ENCODE measurements around the gene HSP90B1. TPM values are rescaled to one million over a fixed set of nuclear protein-coding genes. Genes with fewer than 3 reads are reported as not detected.

Gene HSP90B1
- total RNA-seq, 4 donors from 2014 or later = 262 to 595 (median 435) TPM

DNA sequence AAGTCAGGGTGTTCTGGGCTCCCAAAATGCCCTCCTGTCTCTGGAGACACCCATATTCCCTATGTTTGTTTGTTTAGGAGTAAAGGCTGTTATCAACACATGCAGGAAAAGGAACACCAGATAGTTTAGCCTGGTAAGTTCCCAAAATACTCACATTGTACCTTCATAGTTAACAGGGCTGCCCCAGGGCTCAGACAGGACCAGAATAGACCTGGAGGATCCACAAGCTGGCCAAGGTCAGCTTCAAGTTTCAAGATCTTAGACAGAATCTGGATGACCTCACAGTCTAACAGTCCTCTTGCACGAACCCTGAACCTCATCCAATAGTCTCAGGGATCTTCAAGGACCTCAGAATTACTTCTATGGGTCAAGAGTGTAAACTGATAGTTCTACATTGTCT lies 18.1 kb upstream of the HSP90B1 start:
- TF ChIP-seq, protein P1, sequence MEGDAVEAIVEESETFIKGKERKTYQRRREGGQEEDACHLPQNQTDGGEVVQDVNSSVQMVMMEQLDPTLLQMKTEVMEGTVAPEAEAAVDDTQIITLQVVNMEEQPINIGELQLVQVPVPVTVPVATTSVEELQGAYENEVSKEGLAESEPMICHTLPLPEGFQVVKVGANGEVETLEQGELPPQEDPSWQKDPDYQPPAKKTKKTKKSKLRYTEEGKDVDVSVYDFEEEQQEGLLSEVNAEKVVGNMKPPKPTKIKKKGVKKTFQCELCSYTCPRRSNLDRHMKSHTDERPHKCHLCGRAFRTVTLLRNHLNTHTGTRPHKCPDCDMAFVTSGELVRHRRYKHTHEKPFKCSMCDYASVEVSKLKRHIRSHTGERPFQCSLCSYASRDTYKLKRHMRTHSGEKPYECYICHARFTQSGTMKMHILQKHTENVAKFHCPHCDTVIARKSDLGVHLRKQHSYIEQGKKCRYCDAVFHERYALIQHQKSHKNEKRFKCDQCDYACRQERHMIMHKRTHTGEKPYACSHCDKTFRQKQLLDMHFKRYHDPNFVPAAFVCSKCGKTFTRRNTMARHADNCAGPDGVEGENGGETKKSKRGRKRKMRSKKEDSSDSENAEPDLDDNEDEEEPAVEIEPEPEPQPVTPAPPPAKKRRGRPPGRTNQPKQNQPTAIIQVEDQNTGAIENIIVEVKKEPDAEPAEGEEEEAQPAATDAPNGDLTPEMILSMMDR (IDR thresholded peaks at IDR 0.05; ENCODE audit: low read depth) = no peak

DNA sequence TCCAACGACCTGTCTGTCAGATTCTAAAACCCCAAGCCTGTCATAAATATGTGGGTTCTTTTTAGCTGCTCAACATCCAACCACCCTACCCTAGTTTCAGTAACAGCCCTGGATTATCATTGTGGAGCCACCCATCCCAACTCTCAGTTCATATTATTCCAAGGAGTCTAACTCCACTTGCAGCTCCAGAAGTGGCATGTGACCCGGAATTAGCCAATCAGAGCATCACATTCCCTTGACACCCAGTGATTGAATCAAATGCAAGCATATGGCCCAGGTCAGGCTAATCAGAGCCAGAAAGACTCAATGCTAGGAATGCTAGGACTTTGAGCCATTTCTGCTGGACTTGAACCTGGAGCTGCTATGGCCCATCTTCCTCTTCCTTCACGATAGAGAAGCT lies 17.1 kb upstream of the HSP90B1 start:
- TF ChIP-seq, protein P1 (IDR thresholded peaks at IDR 0.05; ENCODE audit: low read depth) = no peak

DNA sequence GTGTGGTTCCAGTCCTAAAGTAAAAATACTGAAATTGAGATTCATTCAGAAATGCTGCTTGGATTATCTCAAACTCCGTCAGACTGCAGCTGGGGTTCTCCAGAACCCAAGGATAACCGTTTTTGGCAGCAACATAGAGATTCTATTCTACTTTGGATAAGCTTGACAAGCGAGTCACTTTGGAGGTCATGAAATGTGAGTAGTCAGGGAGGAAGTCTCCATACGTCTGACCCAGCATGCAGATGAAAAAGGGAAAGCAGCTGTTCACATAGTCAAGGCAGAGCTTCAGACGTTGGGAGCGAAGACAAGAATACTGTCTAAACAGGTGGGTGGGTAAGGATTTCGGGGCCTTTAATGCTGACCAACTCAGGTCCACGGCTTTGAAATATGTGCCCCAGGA lies 14.9 kb upstream of the HSP90B1 start:
- TF ChIP-seq, protein P1 (IDR thresholded peaks at IDR 0.05; ENCODE audit: low read depth) = no peak

DNA sequence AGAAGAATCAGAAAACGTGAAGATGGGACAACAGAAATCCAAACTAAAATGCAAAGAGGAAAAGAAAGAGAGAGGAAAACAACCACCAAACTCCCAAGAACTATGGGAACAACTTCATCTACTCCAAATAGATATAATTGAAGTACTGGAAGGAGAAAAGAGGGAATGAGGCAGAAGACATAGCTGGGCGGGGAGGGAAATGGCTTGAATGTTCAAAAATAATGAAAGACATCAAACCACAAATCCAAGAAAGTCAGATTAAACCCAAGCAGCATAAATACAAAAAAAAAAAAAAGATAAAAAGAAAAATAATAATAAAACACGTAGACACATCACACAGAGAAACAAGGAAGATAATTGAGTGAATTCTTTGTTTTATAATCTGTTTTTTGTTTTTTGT lies 12.3 kb upstream of the HSP90B1 start:
- TF ChIP-seq, protein P1 (IDR thresholded peaks at IDR 0.05; ENCODE audit: low read depth) = no peak

DNA sequence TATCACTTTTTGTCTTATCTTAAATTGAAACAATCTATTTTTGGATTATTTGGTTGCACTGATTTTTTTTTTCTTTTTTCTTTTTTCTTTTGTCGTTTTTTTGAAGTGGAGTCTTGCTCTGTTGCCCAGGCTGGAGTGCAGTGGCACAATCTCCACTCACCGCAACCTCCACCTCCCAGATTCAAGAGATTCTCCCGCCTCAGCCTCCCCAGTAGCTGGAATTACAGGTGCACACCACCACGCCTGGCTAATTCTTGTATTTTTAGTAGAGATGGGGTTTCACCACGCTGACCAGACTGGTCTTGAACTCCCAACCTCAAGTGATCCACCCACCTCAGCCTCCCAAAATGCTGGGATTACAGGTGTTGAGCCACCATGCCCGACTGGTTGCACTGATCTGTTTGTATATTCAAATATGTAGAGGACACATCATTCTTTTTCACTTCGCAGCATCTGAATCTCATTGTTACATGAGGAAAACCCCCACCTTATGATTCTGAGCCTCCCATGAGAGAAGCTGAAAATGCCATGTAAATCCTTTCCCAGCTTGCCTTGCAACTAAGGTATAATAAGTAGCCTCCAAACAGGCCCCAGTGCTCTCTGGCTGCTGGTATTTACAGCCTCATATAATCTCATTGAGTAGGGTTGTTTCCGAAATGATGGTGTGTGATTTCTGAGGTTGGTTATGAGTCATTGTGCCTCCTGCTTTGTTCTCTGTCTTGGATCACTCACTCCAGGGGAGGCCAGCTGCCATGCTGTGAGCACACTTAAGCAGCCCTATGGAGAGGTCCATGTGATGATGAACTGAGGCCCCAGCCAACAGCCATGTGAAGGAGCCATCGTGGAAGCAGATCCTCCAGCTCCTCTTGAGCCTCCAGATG lies 5.2 kb upstream of the HSP90B1 start:
- TF ChIP-seq, protein P1 (IDR thresholded peaks at IDR 0.05; ENCODE audit: low read depth) = no peak

DNA sequence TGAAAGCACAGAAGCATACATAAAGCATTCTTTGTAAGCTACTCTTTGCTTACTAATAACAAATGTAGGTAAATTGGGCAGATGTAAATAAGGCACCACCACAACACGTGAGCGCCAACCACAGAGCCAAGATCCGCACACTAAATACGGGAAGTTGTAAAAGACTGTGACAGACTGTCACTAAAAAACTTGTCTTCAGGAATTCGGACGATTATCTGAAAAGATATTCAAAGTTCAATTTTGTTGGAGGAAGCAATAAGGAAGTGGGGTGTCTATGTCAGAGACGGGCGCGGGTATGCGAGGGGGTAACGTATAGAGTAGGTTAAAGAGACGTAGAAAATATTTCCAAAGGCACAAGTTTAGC lies 1.5 kb upstream of the HSP90B1 start:
- TF ChIP-seq, protein P1 (IDR thresholded peaks at IDR 0.05; ENCODE audit: low read depth) = no peak

DNA sequence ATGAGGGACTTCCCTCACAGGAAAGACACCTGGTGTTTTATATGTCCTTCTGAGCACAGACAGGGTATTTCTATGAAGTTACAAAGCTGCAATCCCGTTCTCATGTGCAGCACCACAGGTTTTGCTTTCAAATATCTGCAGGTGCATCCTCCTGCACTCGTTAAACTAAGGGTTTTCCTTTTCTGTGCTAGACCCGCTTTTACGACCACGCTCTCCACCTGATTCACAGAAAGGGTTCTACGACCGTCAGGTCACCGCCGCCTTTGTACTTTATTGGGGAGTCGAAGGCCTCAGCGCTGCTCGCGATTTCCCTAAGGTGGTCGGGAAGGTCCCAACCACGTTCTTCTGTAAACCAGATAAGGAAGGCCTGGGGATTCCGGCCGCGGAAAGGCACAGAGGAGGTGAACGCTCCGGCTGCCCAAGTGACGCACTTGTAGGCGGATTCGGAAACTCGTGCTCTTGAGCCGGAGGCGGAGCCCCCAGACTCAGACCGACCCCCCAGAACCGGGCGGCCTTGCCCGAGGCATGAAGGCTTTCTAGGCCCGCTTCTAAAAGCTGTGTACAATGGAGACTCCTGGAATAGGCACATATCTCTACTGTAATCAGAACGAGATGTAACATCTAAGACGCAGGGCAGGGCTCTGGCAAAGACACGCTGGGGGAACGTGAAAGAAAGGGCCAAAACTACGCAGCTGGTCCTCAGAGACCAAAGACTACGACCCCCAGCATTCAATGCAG lies 995 bp upstream of the HSP90B1 start:
- TF ChIP-seq, protein P1 (IDR thresholded peaks at IDR 0.05; ENCODE audit: low read depth) = no peak

Measured in subcutaneous adipose tissue (tissue), 4 donors.